HG03045 (cell line): ENCODE measurements around the gene MLX.
"Not testable (repeated sequence)": the region's sequence is repeated elsewhere in the genome, so short reads cannot be mapped to it uniquely, and the experiment has no call there.

ENCODE experiments used
- ATAC-seq: cut with Tn5 transposase; IDR thresholded peaks from one replicate; pipeline ENCODE4 v1.9.1; 2021; ENCODE audit warnings: mild to moderate bottlenecking, moderate library complexity; ENCODE audit not compliant: unreplicated experiment

MLX gene

DNA sequence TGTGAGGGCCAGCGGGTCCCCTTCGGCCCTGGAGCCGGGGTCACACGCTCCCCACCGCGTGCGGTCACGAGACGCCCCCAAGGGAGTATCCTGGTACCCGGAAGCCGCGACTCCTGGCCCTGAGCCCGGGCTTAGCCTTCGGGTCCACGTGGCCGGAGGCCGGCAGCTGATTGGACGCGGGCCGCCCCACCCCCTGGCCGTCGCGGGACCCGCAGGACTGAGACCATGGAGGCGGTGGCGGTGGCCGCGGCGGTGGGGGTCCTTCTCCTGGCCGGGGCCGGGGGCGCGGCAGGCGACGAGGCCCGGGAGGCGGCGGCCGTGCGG lies 30.9 kb upstream of the MLX start, which contains the start of gene NAGLU:
TSS of gene NAGLU (plus strand) at position 194 of the 324 bp plus-strand sequence. CDS start at position 226, 32 bp downstream.
- peak; percentile 89 for ATAC-seq

DNA sequence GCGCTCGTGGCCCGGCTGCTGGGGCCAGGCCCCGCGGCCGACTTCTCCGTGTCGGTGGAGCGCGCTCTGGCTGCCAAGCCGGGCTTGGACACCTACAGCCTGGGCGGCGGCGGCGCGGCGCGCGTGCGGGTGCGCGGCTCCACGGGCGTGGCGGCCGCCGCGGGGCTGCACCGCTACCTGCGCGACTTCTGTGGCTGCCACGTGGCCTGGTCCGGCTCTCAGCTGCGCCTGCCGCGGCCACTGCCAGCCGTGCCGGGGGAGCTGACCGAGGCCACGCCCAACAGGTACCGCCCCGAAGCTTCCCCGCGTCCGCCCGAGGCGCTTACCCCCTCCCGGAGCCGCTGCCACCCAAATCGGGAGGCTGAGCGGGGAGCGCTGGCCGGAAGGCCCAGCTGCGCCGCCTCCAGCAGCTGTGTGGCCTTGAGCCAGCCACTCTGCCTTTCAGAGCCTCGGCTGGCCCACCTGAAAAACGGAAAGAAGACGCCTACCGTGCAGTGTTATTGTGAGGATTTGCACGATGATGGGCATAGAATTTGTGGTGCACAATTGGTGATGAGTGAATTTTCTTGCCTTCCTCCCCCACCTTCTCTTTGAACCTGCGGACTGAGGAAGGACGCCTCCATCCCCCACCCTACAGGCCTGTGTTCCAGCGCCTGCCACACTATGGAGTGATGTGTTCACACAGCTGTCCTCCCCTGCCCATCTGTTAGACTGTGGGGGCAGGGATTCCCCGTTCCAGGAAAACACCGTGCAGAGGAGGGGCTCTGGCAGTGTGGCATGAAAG lies 30.3 kb upstream of the MLX start:
- peak; percentile 58 for ATAC-seq

DNA sequence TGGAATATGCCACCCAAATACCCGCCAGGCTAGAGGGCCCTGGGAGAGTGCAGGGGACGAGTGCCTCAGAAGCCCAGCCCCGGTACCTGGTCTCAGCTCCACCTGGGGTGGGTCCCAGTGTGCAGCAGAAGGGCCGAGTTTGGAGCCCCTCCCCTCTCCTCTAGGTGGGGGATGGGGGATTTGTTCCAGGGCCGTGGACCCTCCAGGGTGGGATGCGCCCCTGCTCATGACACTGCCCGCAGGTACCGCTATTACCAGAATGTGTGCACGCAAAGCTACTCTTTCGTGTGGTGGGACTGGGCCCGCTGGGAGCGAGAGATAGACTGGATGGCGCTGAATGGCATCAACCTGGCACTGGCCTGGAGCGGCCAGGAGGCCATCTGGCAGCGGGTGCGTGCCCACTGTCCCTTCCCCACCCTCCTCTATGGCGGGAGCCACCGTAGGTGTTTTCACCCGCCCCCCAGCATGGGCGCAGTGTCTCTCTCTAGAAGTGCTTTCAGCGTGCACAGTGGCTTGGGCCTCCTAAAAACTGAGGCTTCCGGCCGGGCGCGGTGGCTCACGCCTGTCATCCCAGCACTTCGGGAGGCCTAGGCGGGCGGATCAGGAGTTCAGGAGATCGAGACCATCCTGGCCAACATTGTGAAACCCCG lies 29.6 kb upstream of the MLX start:
- ATAC-seq, result no peak

DNA sequence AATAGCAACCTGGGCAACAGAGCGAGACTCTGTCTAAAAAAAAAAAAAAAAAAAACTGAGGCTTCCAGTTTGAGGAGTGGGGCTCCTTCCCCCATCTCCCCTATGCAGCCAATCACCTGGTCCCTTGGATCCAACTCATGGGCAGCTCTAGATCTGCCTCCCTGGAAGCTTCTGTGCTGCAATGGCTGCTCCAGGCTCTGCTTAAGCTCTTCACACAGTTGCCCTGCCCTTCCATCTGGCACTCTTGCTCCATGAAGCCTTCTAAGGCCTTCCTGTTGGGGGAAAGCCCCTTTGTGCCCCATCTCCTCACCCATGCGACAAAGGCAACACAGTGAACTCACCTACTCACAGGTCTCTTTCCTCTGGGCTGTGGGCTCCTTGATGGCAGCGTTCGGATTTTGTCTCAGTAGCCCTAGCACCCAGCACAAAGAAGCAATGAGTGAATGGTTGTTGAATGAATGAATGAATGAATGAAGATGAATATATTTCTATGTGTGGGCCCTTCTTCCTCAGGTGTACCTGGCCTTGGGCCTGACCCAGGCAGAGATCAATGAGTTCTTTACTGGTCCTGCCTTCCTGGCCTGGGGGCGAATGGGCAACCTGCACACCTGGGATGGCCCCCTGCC lies 29.0 kb upstream of the MLX start:
- ATAC-seq, result no peak

DNA sequence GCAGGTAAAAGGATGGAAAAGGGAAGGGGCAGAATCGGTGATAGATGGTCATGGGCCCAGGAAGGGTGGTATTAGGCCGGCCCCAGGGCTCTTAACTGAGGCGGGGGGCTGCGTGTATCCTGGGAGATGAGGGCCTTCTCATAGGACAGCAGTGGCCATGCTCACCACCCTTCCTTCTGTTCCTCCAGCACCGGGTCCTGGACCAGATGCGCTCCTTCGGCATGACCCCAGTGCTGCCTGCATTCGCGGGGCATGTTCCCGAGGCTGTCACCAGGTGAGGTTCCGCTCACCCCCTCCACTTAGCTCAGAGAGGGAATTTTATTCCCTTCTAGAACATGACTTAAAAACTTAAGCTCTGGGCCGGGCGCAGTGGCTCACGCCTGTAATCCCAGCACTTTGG lies 28.4 kb upstream of the MLX start:
- ATAC-seq, result no peak

DNA sequence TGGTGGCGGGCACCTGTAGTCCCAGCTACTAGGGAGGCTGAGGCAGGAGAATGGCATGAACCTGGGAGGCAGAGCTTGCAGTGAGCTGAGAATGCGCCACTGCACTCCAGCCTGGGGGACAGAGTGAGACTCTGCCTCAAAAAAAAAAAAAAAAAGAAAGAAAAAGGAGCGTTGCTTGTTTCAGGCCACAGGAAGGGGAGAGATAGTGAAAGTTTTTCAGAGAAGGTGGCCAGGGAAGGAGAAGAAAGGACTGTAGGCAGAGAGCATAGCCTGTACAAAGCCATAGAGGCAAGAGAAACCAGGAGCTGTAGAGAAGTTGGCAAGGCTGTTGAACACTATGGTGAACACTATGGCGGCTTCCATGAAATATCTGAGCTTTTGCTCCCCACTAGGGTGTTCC lies 26.3 kb upstream of the MLX start:
- not testable (repeated sequence) for ATAC-seq

DNA sequence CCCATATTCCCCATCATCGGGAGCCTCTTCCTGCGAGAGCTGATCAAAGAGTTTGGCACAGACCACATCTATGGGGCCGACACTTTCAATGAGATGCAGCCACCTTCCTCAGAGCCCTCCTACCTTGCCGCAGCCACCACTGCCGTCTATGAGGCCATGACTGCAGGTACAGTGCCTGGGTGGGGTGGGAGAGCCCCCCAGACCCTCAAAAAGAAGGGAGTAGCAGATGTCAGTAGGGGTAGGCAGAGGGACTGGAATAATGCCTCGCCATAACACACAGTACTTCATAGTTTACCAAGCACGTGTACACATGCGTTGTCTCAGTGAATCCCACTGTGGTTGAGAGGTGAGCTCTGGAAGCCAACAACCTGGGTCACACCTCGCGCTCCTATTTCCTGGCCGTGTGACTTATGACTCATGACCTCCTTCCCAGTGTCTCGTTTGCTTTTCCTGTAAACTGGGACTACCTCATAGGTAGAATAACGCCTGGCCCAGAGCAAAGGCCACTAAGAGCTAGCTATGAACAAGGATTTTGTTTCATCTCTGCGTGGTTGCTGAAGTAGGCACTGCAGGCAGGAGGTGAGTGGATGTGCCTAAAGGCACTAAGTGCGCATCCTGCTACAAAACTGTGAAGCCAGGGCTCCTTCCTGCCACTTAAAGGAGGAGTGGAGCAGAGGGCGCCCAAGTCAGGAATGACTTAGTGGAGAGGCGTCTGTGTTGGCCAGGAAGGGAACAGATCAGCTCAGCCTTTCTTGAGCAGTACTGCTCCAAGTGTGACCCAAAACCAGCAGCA lies 25.7 kb upstream of the MLX start:
- ATAC-seq, result no peak

DNA sequence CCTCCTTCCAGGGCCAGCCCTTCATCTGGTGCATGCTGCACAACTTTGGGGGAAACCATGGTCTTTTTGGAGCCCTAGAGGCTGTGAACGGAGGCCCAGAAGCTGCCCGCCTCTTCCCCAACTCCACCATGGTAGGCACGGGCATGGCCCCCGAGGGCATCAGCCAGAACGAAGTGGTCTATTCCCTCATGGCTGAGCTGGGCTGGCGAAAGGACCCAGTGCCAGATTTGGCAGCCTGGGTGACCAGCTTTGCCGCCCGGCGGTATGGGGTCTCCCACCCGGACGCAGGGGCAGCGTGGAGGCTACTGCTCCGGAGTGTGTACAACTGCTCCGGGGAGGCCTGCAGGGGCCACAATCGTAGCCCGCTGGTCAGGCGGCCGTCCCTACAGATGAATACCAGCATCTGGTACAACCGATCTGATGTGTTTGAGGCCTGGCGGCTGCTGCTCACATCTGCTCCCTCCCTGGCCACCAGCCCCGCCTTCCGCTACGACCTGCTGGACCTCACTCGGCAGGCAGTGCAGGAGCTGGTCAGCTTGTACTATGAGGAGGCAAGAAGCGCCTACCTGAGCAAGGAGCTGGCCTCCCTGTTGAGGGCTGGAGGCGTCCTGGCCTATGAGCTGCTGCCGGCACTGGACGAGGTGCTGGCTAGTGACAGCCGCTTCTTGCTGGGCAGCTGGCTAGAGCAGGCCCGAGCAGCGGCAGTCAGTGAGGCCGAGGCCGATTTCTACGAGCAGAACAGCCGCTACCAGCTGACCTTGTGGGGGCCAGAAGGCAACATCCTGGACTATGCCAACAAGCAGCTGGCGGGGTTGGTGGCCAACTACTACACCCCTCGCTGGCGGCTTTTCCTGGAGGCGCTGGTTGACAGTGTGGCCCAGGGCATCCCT lies 23.5 kb upstream of the MLX start:
- ATAC-seq, result no peak

DNA sequence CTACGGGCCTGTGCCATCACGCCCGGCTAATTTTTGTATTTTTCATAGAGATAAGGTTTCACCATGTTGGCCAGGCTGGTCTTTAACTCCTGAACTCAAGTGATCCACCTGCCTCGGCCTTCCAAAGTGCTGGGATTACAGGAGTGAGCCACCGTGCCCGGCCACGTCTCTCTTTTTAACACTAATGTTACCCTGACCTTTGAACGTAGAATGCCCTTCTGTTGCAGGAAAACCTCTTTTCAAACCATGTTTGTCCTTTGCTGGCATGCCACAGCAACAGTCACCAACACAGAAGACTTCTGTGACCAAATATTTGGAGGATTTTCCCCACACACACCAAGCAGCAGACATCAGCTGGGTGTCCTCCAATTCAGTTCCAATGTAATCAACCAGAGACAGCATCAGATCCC lies 22.0 kb upstream of the MLX start:
- no peak for ATAC-seq

DNA sequence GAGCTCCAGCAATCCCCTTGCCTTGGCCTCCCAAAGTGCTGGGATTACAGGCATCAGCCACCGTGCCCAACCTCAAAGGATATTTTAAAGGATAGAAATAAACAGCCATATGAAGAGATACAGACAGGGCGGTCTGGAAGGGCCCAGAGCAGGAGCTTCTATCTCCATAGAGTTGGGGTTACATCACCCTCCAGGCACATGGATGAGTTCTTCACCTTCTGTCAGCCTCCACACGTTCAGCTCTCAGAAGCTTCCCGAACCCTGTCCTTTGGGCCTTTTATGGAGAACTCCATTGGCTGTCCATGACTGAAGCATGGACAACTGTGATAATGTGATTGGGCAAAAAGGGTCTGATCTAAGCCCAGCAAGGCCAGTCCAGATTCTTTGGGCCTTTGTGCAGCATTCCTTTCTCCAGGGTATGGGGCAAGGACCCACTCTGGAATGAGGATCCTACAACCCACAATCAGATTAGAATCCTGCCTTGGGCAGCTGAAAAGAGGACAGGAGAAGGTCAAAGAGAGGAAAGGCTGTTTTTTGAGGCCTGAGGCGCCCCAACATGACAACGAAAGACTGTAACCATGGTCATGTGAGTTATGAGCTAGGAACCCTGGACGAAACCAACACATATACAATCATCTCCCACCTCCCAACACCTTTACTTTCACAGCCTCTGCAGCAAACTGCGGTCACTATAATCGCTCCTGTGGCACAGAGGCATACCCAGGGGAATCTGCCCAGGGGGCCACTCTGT lies 21.0 kb upstream of the MLX start:
- not testable (repeated sequence) for ATAC-seq

DNA sequence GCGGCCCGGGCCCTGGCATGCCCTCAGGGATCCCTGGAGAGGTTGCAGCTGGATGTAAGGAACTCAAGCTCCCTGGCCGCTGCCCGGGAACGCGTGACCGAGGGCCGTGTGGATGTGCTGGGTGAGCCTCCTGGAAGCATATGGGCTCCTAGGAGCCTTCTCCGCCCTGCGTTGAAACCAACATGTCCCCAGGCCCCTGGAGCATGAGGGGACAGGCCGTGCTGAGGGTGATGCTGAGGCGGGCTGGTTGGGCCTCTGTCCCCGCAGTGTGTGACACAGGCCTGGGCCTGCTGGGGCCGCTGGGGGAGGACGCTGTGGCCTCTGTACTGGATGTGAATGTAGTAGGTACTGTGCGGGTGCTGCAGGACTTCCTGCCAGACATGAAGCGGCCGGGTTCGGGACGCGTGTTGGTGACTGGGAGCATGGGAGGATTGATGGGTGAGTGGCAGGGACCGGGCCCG lies 19.9 kb upstream of the MLX start:
- ATAC-seq, result no peak

DNA sequence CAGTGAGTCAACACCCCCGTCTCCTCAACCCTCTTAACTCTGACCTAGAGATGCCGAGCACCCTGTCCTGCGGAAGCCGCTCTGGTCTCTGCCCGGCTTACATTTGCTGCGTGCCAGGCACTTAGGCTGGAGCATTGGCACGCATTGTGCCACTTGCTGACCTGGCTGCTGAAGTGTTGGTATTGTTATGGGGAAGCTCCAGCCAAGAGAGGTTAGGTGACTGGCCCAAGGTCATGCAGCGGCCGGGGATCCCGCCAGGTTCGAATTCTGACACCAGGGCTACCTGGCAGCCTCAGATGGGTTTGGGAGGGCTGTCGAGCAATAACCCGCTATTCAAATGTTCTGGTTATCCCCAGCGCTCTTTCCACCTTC lies 19.2 kb upstream of the MLX start:
- no peak for ATAC-seq

DNA sequence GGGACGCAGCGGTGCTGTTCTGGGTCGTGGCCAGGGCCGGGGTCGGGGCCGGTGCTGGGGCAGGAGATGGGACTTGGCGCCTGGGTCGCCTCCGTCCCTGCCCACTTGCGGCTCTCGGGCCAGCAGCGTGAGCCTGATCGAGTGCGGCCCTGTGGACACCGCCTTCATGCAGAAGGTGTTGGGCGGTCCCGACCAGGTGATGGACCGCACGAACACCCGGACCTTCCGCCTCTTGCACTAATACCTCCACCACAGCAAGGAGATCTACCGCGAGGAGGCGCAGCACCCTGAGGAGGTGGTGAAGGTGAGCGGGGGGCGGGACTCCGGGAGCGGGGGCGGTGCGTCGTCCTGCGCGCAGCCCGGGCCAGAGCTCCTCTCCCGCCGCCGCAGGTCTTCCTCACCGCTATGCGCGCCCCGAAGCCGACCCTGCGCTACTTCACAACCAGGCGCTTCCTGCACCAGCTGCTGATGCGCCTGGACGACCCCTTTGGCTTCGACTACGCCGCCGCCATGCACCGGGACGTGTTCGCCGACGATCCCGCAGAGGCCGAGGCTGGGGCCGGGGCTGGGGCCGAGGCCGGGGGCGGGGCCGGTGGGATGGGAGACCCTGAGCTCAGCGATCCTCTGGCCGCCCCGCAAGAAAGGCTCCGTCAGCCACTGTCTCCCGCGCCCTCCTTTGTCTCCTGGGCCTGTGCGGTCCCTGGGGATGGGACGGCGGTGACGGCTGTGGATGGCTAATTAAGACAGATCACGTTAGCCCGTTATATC lies 18.6 kb upstream of the MLX start:
- peak; percentile 54 for ATAC-seq

DNA sequence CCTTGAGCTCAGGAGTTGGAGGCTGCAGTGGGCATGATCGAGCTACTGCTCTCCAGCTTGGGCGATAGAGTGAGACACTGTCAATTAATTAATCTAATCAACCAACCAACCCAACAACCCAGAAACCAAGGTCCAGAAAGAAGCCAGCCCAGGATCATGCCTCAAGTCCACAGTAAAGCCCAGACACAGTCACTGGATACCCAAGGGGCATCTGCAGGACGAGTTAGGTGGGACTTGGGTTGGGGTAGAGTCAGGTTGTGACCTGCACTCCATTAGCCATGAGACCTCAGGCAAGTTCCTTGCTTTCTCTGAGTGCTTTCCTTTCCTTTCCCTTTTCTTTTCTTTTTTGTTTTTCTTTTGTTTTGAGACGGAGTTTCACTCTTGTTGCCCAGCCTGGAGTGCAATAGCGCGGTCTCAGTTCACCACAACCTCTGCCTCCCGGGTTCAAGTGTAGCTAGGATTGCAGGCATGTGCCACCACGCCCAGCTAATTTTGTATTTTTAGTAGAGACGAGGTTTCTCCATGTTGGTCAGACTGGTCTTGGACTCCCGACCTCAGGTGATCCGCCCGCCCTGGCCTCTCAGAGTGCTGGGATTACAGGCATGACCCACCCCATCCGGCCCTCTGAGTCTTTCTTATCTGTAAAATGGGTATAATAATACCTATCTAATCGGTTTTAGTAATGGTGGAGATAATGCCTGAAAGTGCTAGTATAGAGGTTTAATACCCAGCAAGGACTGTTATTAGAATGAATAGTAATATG lies 17.7 kb upstream of the MLX start:
- ATAC-seq, result no peak

DNA sequence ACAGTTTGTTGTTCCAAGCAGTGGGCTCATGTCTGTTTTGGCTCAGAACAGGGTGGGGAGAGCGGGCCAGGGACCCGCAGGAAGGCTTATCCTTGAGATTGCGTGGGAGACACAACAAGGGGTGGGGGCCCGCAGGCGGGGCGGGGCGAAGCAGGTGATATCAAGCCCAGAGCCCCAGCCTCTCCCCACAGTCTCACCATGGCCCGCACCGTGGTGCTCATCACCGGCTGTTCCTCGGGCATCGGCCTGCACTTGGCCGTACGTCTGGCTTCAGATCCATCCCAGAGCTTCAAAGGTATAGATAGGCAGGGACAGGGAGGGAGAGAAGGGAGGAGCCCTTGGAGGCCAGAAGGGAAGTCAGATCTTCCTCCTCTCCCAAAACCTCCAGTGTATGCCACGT lies 14.2 kb upstream of the MLX start, which contains the start of gene HSD17B1:
TSS of gene HSD17B1 (plus strand) at position 188 of the 400 bp plus-strand sequence. CDS start at position 199, 11 bp downstream.
- not testable (repeated sequence) for ATAC-seq

DNA sequence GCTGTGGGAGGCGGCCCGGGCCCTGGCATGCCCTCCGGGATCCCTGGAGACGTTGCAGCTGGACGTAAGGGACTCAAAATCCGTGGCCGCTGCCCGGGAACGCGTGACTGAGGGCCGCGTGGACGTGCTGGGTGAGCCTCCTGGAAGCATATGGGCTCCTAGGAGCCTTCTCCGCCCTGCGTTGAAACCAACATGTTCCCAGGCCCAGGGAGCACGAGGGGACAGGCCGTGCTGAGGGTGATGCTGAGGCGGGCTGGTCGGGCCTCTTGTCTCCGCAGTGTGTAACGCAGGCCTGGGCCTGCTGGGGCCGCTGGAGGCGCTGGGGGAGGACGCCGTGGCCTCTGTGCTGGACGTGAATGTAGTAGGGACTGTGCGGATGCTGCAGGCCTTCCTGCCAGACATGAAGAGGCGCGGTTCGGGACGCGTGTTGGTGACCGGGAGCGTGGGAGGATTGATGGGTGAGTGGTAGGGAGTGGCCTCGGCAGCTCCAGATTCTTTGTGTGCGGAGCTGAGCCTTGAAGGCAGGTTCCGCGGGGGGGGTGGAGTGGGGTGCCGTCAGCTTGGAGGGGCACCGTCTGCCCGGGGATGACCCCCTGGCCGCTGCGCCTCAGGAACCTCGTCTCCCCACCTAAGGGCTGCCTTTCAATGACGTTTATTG lies 13.6 kb upstream of the MLX start:
- no peak for ATAC-seq

DNA sequence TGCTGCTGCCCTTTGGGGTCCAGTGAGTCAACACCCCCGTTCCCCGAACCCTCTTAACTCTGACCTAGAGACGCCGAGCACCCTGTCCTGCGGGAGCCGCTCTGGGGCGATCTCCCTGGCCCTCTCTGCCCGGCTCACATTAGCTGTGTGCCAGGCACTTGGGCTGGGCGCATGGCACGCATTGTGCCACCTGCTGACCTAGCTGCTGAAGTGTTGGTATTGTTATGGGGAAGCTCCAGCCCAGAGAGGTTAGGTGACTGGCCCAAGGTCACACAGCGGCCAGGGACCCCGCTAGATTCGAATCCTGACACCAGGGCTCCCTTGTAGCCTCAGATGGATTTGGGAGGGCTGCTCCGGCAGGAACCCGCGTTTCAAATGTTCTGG lies 13.0 kb upstream of the MLX start:
- ATAC-seq, result no peak
